Measurements from ENCODE around the gene TSHZ2.

TSHZ2 gene

DNA sequence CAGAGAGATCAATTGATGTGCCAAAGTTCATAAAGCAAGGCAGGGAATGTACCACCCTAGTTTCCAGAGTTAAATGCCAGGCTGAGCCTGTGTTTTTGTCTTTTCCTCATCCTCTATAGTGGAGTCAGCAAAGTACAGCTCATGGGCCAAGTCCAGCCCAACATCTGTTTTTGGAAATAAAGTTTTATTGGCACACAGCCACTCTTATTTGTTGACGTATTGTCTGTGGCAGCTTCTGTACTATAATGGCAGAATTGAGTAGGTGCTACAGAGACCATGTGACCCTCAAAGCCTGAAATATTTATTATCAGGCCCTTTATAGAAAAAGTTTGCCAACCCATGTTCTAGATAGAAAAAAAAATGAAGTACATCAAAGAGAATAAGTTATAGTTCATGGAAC lies 187.0 kb downstream of the TSHZ2 start:
- DNase-seq, result no peak

DNA sequence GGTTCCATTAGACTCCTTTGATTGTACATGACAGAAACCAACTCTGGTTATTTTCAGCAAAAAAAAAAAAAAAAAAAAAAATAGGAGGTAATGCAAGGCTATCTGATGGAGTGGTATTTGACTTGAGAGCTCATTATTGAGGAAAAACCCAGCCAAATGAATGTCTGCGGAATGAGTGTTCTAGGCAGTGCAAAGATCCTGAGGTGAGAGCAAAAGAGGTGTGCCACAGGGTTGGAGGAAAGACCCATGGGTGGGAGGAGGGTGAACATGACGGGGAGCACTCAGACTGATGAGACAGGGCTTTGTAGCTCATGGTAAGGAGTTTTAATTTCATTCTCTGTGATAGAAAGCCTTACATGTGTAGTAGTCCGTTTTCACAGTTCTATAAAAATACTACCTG lies 188.9 kb downstream of the TSHZ2 start:
- no peak for DNase-seq

DNA sequence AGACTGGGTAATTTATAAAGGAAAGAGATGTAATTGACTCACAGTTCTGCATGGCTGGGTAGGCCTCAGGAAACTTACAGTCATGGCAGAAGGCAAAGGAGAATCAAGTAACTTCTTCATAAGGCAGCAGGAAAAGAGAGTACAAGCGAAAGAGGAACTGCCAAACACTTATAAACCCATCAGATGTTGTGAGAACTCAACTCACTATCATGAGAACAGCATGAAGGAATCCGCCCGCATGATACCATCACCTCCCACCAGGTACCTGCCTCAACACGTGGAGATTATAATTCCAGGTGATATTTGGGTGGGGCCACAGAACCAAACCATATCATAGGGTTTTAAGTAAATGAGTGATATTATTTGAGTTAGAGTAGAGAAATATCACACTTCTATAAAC lies 189.3 kb downstream of the TSHZ2 start:
- no peak for DNase-seq

DNA sequence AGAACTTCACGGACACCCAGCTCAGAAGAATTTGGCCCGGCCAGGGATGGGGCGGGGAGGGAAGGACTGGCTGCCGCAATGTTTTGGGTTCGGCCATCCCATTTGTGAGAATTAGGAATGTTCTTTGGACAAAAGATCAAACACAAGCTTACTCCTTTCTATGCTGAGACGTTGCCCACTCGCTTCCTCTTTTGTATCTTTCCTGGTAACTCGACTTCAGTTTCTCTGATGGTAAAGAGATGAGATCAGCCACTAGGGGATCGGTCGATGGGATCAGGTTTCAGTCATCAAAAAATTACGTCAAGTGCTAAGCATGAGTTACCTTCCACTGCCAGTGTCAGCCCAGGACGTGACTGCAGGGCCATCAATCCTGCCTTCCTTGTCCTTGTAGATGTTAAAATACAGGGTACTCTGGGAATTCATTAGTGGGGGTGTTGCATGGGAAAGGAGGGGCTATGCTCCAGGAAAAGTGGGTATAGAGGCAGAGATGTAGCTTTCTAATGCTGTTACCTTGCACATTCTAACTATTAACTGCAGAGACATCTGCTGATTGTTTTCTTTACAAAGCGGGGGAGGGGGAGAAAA lies 190.2 kb downstream of the TSHZ2 start:
- DNase-seq, result no peak

DNA sequence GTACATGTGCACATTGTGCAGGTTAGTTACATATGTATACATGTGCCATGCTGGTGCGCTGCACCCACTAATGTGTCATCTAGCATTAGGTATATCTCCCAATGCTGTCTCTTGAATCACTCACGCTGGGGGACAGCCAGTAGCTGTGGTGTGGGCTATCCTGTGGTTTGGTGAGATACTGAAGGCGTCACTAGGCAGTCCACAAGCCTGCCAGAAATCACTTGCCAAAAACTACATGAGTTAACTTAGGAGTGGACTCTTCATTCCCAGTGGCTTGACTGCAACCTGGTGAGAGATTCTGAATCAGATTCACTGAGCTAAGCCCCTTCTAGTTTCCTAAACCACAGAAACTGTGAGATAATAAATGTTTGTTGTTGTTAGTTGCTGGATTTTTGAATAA lies 191.3 kb downstream of the TSHZ2 start:
- DNase-seq, result no peak

DNA sequence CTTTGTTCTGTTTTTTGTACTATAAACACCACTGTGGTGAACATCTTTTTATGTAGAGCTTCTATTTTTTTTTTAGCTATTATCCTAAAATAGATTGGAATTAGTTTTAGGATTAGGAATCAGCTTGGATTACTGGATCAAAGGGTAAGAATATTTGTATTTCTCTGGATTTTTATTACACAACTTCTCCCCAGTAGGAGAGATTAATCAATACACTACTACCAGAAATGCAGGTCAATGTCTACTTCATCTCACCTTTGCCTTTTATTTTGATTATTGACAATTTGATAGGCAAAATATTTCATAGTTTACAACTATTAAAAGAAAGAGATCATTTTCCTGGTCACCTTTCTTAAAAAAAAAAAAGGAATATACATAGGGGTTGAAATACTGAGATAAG lies 191.9 kb downstream of the TSHZ2 start:
- no peak for DNase-seq

DNA sequence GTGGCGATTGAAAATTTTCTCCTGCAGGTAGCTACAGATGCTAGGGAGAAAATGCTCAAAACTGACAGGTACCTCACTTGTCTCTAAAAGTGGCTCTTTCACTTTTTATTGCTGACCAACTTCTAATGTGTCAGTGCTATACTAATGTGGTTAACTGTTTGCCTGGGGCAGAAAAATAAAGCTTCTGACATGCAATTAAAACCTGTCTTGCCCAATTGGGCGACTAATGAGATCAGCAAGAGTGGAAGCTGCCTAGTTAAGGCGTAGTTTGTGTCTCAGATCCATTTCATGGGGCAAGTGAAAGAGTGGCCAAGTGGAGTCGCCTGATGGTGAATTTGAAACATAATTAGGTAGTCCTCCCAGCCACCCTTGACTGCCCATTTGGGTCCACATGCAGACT lies 193.3 kb downstream of the TSHZ2 start:
- DNase-seq, result no peak

DNA sequence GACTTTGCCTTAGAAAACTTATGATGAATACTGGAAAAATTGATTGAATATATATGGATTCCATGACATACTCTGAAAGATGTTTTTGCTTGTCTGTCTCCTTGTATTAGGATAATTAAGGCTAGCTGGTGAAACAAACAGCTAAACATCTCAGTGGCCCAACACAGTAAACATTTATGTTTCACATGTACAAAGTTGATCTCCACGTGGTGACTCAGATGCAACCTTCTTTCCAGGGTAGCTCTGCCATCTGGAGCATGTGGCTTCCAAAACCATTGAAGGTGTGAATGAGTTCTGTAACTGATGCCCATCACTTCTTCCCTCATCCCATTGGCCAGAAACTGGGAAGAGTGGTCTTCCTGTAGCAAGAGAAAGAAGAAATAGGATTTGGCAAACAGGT lies 196.3 kb downstream of the TSHZ2 start:
- no peak for DNase-seq

DNA sequence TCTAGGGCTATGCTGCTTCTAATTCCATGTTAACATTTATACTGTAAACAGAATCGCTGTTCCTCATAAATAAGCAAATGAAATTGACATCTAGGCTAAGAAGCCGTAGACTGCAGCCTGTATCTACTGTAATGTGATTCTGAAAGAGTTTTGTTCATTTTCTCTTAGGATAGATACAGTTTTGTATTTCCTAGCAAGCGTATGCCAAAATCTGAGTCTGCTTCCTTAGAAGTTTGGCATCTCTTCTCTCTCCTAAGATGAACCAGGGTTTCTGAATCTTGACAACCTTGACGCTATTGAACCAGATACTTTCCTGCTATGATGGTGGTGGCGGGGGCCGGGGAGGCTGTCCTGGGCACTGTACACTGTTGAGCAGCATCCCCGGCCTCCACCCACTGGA lies 198.0 kb downstream of the TSHZ2 start:
- no peak for DNase-seq

DNA sequence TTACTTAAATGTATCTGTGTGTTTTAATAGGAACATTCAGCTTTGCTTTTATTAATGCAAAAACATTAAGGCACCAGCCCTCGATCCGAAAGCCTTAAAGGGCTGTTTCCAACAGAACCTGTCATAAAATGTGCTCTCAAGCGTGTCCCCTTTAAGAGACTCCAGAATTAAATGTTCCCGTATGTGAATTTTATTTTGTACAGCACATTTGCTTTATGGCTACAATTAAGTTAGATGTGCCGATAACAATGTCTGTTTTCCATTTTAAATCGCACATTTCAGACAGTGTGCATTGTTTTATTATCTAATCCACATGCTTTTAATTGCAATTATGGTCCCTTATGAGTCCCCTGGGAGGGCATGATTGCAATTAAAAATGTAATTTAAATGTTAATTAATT lies 198.9 kb downstream of the TSHZ2 start:
- DNase-seq, result no peak

DNA sequence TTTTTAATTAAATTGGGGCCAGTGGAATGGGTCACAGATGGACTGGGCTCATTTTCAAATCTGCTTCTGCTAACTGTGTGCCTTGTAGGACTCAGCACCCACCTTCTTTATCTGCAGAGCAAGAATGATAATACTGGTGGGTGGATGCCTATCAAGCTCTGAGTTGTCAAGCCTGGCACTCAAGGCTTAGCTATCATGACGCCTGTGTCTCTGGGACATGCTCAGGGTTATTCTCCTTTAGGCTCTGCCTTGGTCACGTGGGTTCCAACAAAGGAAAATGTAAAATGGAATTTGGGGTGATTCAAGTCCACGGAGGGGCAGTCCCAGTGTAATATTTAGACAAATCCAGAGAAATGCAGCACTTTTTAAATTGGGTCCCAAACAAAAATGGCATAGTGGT lies 202.3 kb downstream of the TSHZ2 start:
- no peak for DNase-seq

DNA sequence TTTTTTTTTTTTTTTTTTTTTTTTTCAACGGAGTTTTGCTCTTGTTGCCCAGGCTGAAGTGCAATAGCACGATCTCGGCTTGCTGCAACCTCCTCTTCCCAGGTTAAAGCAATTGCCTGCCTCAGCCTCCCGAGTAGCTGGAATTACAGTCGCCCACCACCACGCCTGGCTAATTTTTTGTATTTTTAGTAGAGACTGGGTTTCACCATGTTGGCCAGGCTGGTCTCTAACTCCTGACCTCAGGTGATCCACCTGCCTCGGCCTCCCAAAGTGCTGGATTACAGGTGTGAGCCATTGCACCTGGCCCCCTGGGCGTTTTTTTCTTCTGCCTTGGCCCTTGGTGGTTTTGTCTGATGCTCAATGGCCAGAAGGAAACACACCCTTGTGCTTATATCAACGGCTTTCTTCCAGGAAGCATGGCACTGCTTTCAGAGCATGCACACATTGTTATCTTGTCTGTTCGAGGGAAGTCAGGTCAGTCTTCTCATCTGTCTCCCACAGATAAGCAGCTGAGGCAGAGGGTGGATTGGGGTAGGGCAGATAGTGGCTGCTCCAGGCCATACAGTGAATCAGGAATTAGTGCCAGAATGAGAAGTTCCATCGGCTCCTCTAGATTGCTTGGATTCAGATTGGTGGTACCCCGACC lies 203.1 kb downstream of the TSHZ2 start:
- DNase-seq, result no peak

DNA sequence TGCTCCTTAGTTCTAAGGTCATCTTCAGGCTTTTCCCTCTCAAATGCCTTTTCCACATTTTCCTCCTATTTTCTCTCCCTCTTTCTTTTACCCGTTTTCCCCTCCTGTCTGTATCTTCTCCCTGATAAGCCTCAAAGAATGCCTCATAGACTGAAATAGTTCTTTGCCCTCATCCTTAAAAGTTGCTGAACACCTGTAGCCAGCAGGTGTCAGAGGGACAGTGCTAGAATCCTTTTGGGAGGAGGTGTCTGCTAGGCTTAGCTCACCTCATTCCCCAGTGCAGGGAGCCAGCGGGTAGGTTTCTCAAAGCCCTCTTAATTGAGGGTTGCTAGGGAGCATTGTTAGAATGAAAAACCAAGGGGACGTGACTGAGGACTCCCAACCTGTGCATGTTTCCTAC lies 204.0 kb downstream of the TSHZ2 start:
- DNase-seq, result no peak

DNA sequence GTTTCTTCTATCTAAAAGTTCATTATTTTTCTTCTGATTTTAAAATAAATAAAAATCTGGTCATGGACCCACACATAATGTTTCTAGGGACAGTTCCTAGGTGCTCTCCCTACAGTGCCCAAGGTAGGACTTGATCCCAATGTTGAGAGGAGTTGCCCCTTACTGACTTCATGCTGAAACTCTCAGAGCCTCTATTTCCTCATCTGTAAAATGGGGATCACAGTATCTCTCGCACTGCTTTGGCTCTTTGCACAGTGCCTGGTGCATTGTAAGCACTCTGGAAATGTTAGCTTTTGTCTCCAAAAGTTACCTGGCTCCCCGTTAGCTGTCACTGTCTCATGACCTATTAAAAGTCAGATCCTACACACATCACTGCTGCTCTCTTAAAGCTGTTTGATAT lies 205.5 kb downstream of the TSHZ2 start:
- no peak for DNase-seq

DNA sequence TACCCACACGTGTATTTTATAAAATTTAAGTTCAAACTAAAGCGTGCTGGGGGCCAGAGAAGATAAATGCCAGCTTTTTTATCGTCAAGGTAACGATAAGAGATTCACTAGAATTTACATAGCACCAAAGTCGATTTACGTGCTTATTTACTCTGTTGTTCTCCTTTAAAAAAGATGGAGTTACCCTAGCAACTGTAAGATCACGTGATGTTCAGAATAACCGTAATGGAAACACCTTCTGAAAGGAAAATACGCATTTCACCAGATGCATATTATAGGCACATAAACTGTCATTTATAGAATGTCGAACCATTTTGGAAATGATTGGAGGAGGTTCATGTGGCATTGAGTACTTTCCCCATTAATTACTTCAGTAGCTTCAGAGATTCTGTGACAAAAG lies 207.6 kb downstream of the TSHZ2 start:
- no peak for DNase-seq

DNA sequence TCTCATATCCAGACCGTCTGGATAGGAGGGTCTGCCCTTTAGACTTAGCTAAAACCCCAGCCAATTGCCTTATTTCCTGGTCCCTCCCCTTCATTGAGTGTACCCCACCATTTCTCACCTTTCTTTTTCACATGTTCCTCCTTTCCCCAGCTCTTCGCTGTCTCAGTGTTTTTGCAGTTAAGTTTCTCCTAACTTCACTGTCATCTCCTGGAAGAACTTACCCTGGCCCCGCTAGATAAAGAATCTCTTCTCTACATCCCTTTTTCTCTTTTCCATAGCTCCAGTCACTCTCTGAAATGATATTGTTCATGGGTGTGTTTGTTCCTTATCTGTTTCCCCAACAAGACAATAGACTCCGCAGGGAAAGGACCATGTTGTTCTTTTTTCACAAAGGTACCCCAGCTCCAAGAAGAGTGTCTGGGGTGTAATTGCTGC lies 208.8 kb downstream of the TSHZ2 start:
- DNase-seq, result no peak

DNA sequence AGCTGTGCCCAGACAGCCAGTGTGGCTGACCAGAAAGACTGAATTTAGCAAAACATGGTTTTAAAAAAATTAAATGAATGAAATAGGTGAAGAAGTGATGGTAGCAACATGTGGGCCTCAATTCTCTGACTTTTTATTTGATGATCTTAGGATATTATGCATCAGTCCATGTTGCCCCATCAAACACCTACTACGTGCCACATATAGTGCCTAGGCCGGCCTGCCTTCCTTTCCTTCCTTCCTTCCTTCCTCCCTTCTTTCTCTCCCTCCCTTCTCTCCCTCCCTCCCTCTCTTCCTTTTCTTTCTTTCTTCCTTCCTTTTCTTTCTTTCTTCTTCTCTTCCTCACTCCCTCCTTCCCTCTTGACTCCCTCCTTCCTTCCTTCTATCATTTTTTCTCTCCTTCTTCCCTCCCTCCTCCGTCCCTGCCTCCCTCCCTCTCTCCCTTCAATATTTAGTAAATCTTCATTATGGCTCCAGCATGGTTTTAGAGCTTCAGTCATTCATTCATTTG lies 209.8 kb downstream of the TSHZ2 start:
- DNase-seq, result no peak

DNA sequence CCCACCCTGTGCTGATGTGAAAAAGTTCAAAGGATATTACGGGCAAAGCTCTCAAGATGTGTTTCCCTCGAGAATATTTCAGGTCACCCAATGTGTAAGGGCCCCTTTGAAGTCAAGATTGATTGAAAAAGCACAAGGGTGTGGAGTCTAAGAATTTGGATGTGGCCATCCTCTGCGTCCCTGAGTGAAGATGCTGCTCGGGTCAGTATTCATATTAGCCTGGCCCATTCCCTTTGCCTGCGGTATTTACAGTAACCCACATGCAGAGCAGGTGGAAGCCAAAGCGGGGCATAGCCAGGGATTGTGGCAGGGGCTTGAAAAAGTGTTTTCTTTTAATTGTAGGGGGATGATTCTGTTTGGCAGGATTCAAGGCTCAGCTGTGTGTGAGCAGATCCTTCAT lies 211.0 kb downstream of the TSHZ2 start:
- no peak for DNase-seq

DNA sequence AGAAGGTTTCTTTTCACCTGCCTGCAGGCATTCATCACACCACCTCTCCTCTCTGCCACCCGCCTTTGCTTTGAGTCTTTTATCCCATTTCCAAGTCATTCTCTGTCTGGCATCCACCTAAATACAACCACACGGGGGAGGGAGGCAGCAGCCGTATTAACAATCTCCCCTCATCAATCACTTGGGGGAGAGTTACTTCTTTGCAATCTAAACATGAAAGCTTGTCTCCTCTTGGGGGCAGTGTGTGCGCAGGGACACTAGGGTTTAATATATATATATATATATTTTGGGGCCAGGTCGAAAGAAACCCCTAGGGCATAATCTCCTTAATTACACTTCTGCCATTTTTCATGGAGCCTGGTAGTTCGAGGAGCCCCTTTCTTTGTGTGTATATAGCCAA lies 214.5 kb downstream of the TSHZ2 start:
- DNase-seq, result no peak

DNA sequence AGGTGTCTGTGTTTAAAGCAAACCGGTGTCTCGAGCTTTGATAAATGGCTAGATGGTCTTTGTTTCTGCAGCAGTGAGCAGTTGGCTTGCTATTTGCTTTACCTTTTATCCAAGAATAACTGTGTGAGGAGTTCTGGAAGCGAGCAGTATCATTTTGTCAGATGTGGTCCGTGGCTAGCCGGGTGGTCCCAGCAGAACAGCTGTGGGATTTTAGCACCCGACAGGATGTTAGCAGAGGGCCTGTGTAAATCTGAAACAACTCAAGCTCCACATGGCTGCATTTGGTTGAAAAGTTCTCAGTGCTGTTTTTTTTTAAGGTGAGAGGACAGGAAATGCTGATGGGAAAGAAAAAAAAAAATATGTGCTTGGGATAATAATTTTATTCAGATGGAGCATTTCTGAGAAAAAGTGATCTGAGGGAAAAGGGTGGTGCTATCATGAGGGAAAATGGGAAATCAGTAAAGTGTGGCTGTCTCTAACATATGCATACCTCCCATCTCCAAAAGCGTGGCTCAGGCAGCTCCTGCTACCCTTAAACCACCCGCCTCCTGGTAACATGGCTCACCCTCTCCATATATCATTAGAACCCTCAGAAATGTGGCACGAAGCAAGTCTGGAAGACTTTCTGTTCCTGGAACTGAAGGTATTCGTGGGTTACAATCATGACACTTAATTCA lies 215.4 kb downstream of the TSHZ2 start:
- no peak for DNase-seq

DNA sequence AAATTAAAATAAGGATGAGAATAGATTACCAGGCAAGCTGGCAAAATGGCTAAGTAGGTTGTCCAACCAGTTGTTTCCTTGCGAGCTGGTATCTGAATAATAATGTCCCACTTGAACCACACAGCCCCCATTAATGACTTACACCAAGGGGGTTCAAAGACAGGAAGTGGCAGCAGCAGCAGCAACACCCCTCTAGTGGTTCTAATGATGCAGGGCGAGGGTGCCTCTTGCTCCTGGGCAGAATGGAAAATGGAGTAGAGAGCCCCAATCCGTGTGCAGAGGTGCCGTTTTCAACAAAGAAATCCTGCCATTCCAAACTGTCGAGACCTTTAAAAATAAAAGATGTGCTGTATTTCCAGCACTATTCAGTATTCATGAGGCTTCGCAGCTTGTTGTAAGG lies 218.1 kb downstream of the TSHZ2 start:
- no peak for DNase-seq

DNA sequence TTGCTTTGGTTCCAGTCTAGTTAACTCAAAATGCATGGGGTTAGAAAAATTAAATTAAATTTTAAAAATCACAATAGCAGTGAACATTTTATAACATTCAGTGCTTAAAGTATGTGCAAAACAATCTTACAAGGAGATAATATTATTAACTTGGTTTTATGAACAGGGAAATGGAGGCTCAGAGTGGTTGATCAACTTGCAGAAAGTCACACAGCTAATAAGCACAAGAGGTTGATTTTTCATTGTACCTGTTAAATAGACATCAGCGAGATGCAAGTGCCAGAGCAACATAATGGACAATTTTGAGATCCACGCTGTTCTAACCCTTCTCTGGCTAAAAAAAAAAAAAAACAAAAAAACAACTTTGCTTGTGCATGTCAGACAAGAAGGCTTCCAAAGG lies 219.8 kb downstream of the TSHZ2 start:
- no peak for DNase-seq
